Activated naive CD4-positive, alpha-beta T cell (primary cell): ENCODE measurements around the gene SMCO2.

Experiments
- DNase-seq, 4 experiments: peaks; one replicate each; lab custom pipeline; 2025; lab: John Stamatoyannopoulos, UW

Gene SMCO2

DNA sequence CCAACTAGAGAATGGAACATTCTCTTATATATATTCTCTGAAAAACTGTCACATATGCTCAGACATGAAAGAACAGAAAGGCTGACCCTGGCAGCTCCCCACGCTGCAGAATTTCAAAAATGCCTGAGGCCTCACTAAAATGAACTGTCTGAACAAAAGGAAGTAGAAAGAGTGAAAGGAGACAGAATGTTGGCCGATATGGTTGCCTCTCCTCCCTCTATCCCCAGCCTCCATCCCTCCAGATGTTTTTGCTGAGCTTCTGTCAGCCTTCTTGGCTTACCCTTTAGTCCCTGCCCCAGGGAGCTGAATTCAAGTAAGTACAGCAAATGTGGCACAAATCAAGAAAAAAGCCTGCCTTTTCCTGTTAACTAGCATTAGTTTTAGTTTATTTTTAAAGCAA is 6.9 kb downstream of the SMCO2 start:
- no peak for DNase-seq

DNA sequence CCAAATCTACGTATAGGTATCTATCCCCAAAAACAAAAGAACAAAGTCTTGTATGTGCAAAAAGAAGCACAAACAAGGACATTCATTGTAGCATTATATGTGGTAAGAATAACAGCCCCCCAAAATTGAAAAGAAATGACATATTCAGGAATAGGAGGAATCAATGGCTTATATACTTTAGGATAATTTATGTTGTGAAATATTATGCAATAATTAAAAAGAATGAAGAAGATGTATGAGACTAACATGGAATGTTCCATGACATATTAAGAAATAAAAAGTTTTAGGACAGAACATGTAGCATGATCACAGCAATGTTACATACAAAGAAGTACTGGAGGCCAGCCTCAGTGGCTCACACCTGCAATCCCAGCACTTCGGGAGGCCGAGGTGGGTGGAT is 9.1 kb downstream of the SMCO2 start:
- no peak for DNase-seq

DNA sequence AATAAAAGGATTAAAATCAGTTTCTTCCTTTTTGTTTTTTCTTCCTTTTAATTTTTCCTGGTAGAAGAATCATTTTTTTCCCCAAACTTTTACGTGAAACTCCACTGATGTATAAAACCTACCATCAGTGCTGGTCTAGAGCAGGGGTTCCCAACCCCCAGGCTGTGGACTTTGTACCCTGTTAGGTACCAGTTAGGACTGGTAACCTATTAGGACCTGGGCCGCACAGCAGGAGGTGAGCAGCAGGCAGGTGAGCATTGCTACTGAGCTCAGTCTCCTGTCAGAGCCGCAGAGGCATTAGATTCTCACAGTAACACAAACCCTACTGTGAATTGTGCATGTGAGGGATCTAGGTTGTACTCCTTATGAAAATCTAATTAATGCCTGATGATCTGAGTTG is 10.1 kb downstream of the SMCO2 start:
- no peak for DNase-seq

DNA sequence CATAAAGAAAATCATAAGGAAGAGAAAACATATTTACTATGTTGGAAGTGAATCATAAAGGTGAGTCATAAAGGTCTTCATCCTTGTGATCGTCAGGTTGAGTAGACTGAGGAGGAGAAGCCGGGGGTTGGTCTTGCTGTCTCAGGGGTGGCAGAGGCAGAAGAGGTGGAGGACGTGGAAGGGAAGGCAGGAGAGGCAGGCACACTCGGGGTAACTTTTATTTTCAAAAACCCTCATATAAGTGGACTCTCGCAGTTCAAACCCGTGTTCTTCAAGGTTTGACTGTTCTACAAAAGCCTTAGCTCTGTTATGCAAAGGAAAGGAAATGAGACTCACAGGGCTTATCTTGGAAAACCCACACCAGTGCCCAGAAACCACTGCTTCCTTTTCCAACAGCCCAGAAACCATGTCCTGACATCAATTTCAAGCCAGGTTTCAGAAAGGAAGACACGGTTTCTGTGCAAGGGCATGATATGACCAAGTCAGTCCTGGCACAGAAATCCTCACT is 14.0 kb downstream of the SMCO2 start:
- no peak for DNase-seq

DNA sequence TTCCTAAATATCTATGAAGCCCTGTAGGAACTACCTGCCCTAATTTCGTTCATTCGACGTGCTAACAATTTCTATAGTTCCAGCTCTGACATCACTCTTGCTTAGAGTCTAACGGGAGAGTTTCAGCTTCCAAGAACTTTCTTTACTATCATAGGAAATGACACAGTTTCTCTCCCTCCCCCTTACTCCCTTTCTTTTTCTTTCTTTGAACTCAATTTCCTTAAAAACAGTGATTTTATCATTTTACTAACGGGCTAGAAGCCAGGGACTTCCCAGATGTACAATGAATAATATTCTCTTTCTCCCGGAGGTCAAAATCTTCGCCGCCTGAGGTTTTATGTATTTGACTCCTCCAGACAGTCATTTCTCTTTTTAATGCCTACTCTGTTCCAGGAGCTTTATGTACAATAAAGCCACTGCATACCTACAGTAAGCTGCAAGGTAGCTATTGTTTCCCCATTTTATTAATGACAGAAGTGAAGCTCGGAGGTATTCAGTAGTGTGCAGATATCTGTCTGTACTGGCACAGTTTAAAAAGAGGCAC is 15.7 kb downstream of the SMCO2 start:
- no peak for DNase-seq

DNA sequence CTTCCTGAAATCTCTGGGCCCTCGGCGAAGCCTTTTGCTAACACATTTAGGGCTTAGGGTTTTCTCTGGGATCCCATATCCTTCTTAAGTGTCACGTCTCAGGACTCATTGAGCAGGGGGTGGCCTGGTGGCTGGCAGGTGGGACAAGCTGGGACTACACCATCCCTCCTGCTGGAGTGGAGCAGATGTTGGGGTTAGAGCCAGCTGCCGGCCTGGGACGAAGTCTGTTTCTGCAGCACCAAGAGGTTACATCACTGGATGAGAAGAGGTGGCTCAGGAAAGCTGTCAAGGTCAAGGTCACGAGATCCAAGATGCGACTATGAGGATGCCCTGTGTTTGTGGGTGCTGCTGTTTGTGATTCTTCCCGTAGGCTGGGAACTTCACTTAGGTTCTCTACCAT is 16.3 kb downstream of the SMCO2 start:
- DNase-seq, result no peak

DNA sequence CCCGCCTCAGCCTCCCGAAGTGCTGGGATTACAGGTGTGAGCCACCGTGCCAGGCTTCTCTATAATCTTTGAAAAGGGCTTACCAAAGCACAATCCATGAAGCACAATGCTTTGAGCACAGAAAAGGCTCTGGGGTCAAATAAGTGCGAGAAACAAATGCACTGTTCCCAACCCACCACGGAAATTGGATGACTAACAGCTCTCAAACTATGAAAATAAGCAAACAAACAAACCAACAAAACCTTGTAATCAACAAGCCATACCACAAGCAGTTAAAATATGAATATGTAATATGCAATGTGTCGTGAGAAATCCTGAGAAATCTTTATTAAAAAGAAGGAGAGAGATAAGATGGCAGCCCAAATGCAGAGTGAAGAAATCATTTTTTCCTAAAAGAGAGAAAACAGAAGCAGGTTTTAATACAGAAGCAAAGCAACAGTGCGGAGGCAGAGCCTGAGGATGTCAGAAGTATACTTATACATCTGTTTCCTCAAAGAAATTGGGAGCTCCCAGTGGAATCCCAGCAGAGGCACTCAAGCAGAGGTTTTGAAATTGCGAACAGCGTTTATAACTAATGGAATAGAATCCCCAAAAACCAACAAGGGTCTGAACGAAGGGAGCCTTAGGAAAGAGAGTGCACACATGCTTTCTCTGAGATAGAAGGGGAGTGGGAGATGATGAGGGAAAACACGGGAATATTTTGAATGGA is 17.1 kb downstream of the SMCO2 start:
- DNase-seq, result no peak

DNA sequence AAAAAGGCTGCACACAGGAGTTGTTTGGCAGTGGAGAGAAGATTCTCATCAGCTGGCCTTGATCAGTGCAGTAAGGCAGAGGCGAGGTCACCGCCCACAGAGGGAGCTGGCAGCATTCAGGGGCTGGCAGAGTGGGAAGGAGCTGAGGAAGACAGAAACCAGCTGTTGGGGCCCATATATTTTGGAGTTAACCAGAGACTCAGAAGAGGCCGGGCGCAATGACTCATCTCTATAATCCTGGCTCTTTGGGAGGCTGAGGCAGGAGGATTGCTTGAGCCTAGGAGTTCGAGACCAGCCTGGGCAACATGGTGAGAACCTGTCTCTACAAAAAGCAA is 17.7 kb downstream of the SMCO2 start:
- no peak for DNase-seq

DNA sequence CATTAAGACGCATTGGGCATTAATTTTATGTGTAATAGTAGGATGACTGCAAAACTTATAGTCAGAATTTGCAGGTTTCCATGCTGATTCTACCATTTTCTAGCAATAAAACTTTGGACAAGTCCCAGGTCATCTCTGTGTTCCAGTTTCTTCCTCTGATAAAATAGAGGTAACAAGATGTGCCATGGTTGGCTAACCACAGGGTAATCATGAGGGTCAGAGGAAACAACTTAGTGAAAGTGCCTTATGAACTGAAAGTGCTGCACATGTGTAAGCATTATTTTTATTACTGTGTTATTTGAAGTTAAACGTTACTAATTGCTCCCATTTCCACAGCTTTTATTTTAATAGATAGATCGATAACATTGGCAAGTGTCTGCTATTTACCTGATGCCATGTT is 21.1 kb downstream of the SMCO2 start:
- DNase-seq, result no peak

DNA sequence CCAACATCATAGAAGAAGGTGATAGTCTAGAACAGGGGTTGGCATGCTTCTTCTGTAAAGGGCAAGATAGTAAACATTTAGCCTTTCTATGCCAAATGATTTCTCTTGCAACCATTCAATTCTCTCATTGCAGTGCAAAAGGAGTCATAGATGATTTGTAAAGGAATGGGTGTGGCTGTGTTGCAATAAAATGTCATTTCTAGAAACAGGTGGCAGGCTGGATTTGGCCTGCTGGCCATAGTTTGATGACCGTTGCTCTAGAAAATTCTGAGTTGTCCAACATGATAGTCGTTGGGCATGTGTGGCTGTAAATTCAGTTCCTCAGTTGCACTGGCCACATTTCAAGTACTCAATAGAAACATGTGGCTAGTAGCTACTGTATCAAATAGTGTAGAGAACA is 21.7 kb downstream of the SMCO2 start:
- no peak for DNase-seq

DNA sequence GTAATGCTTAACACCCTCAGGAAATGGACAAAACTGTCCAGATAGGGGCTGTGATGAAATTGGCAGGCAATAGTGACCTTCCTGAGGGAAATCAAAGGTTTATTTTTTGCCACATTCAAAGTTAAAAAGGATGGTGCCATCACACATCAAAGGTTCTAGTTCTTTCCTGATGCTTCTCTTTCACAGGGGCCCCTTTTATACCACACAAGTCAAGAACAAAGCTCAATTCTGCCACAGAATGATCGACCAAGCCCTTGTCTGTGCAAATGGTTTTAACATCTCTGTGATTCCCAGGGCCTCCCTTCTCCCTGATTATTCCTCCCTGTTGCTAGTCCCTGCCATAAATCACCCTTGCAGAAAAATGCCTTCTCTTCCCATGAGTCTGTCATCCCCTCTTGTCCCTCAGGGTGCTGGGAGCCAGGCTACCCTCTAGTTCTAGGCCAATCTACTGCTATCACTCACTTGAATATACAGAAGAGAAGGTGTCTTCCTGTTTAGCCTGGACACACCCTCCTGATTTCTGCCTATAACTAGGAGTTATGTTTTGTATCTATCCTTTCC is 22.7 kb downstream of the SMCO2 start:
- no peak for DNase-seq

DNA sequence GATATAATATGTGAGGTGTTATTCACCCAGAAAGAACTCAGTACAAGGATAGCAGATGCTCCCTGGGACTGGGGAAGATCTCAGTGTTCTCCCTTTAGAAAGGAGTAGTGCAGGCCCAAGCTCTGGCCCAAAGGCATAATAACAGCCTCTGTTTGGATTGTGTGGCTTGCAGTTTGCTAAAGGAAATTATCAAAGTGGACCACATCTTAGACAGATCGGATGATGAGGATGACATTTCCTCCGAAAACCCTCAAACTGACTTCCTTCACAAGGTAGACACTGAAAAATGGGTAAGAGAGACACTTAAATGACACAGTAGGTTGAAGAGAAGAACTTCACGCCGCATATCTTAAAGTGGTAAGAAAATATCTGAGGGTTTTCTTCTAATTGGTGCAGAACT is 26.1 kb downstream of the SMCO2 start:
- no peak for DNase-seq

DNA sequence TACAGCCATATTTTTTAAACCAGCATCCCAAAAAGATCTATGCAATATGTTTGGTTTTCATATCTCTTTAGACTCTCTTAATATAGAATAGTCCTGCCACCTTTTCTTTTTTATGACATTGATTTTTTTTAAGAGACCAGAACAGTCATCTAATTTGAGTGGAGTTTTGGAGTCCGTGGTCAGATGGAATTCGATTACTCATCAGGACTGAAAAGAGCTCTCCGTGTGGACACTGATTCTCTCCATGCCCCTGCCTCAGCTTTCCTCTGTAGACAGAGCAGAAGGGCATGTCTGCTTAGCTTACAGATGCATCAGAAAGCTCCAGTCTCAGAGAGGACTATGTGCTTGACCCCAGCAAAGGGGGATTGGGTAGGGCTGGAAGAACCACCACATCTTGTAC is 27.8 kb downstream of the SMCO2 start:
- DNase-seq, result no peak

DNA sequence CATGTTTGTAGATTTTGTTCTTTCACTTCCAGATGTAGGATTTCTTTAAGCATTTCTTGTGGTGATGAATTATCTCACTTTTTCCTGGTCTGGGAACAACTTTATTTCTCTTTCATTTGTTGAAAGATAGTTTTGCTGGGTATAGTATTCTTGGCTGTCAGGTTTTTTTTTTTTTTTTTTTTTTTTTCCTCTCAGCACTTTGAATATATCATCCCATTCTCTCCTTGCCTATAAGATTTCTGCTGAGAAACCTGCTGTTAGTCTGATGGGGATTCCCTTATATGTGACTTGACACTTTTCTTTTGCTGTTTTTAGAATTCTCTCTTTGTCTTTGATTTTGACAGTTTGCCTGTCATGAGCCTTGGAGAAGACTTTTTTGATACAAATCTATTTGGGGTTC is 30.5 kb downstream of the SMCO2 start:
- no peak for DNase-seq

DNA sequence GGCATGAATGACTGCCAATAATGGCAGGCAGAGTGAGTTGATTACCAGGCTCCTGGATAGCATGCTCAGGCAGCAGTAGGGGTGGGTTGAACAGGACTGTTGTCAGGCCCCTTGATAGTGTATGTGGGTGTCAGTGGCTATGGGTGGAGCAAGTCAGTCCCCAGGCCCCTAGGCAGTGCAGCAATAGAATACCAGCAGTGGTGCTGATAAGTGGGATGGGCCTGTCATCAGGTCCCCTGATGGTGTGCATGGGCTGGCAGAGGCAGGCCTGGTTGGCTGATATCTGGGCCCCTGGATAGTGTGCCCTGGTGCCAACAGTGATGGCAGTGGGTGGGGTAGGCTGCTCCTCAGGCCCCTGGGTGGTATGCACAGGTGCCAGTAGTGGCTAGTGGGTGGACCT is 32.4 kb downstream of the SMCO2 start:
- no peak for DNase-seq

DNA sequence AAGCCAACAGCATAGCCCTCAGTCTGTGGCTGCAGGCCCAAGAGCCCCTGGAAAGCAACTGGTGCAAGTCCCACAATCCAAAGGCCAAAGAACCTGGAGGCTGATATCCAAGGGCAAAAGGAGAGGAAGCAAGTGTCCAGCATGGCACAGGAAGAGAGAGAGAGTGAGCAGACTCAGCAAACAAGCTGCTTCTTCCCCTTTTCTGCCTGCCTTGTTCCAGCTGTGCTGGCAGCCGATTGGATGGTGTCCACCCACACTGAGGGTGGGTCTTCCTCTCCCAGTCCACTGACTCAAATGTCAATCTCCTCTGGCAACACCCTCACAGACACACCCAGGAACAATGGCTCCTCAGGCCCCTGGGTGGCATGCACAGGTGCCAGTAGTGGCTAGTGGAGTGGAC is 33.5 kb downstream of the SMCO2 start:
- no peak for DNase-seq

DNA sequence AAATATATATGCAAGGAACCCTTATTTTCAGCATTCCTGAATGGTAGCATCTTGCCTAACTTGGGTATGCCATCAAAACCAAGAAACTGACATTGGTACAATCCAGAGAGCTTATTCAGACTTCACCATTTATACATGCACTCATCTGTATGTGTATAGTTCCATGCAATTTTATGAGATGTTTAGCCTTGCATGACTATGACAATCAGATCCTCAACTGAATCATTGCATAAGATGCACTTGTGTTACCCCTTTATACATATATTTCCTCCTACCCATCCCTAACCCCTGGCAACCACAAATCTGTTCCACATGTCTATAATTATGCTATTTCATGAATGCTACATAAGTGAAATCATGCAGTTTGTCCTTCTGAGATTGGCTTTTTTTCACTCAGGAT is 40.4 kb downstream of the SMCO2 start:
- DNase-seq, result no peak

DNA sequence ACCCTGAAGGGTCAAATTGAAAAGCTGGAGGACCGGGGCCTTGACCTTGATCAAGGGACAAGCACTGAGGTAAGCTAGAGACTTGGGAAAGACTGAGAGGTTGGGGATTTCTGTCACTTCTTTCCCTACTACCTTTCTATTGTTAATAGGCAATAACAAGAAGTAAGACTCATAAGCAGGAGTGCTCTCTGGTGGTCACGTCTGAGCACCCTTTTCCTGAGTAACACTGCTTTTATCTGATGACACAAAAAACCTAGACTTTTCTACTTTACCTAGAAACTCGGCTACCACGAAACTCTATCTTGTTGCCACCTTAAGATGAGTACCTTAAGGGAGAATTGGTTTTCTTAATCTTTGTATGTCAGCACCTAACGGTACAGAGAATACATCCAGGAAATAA is 41.9 kb downstream of the SMCO2 start:
- no peak for DNase-seq

DNA sequence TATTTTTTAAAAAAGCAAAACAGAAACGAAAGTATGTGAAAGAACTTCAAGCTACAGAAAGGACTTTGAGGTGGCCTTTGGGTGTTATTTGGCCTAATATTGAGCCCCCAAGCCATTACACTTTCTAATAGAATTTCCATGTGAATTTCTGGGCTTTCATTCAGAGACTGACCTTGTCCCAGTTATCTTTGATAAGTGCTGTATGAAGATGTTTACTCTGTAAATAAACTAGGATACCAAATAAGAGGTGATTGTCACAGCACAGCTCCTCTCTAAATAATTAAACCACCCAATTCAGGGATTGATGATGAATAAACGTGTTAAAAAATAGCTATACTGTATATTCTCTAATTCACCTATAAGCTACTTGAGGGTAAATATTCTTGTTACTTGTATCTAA is 44.7 kb downstream of the SMCO2 start:
- DNase-seq, result no peak

DNA sequence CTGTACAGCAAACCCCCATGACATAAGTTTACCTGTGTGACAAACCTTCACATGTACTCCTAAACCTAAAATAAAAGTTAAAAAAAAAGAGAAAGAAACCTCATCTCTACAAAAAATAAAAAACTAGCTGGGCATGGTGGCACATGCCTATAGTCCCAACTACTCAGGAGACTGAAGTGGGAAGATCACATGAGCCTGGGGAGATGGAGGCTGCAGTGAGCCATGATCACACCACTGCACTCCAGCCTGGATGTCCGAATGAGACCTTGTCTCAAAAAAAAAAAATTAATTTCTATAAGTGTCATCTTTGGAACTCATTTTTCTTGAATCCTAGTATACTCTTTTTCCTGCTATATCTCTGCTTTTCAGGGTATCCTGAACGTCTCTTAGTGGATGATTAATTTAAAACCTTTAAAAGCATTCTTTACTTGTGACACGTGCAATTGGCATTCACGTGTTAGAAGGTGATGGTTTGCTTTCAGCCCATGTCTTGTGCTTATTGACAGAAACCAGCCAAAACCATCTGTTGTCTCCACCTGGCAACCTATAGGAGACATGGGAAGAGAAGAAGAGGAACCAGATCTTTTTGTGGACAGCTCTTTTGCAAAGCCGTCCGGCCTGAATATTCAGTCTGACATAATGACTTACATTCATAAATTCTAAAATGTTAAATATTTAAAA is 46.9 kb downstream of the SMCO2 start:
- no peak for DNase-seq

DNA sequence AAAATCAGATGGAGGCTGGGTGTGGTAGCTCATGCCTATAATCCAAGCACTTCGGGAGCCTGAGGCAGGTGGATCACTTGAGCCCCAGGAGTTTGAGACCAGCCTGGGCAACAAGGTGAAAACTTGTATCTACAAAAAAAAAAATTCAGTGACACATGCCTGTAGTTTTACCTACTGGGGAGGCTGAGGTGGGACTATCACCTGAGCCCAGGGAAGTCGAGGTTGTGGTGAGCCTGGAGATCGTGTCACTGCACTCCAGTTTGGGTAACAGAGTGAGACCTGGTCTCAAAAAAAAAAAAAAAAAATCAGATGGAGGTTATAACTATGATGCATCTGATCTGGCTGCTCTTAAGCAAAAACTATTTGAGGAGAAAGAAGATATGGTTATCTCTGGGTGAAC is 50.9 kb downstream of the SMCO2 start:
- no peak for DNase-seq

DNA sequence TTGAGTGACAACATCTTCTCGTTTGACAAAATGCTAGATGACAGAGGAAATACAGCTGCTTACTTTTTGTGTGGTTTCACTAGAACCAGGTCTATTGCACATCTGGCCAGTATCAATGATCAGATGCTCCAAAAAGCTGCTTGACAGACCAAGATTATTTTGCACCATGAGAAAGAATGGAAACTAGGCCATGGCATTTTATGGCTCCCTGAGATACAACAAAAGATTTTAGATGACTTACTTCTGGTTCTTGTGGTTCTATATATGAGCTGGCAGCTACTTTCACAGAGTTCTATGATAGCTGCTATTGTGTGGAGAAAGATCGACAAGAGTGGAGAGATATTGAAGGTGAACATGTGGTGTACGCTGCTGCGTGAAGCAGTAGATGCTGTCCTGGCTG is 51.6 kb downstream of the SMCO2 start:
- no peak for DNase-seq

DNA sequence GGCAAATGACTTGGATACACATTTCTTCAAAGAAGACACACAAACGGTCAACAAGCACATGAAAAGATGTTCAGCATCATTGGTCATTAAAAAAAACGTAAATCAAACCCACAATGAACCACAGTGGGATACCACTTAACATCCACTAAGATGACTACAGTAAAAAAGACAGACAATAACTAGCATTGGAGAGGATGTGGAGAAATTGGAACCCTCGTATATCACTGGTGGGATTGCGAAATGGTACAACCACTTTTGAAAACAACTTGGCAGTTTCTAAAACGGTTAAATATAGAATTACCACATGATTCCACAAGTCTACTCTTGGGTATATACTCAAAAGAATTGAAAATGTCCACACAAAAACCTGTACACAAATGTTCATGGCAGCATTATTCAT is 52.2 kb downstream of the SMCO2 start:
- no peak for DNase-seq
